SKM-1 (cell line): ENCODE results near the gene OSBPL1A.
A peak's percentile ranks its signal among the peaks of the same experiment; 100 is the strongest.
"Not testable (repeated sequence)": the region's sequence is repeated elsewhere in the genome, so short reads cannot be mapped to it uniquely, and the experiment has no call there.

Experiments
- DNase-seq: peaks from one replicate; lab custom pipeline; 2025; ENCODE audit not compliant: unreplicated experiment; lab: John Stamatoyannopoulos, UW

The OSBPL1A gene

GRCh38 chr18:24398540-24398939 lies 916 bp upstream of the OSBPL1A start:
- DNase-seq, result no peak

DNA sequence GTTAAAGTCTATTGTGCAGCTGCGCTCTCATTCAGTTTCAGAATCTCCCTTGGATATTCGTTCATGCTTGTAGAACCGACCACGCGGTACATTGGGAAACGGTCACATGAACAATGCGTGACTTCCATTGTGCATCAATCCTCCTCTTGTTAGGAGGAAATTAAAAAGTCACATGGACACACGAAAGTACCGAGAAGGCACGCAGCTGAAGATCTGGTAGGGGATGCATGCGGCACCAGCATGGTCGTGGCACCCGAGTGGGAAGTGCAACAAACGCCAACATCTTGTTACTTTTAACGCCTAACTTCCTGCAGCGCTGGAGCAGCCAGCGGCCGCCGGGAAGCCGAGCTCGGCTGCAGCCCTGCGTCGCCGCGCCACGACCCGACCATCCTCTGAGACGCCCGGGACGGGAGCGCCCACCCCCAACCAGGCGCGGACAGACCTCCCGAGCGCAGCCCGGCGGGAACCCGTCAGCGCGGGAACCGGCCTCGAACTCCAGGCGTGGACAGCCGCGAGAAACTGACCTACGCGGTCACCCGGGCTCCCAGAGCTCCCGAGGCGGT lies 412 bp downstream of the OSBPL1A start:
- DNase-seq, result peak; percentile 36

DNA sequence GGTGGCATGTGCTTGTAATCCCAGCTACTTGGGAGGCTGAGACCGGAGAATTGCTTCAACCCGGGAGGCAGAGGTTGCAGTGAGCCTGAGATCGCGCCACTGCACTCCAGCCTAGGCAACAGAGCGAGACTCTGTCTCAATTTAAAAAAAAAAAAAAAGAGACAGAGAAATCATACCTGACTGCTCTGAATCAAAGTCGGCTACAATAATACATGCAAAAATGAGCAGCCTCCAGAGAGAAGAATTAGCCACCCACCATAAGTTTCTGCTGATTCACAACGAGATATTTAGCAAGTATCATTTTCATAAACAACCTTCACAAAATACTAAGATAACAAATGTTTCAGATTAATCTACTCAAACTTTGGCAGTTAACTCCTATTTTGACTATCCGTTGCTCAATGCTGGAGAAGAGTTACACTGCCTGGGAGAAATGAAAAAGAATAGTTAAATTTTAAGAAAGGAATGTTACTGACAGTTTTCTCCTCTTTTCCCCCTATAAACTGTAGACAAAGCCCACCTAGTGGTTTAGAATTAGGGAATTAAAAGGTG lies 1.5 kb downstream of the OSBPL1A start:
- DNase-seq, result no peak

DNA sequence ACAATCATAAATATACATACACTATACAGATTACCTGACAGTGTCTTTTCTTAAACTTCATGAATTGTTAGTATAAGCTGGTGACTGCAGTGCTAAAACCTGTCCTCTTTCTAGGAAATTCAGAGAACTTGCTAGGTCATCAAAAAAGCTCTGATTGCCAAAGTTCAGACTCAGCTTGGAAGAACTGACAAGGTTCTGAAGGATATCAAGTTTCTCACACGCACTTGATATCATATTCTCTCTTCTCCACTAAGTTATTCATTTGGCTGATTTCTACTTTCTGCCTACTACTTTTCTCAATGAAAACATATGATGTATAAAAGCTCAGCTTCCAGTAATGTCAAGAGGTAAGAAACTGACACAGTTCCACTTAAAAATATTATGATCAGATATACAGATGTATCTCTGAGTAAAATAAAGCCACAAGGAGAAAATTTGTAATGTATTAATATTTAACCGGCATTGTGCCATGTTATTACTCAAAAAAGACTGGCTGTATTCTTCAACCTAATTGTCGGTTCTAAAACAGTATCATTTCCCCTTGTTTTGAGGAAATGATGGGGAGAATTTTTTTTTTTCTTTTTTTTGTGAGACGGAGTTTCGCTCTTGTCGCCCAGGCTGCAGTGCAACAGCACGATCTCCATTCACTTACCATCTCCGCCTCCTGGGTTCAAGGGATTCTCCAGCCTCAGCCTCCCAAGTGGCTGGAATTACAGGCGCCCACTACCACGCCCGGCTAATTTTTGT lies 2.4 kb downstream of the OSBPL1A start:
- DNase-seq, result no peak

- no peak for DNase-seq
Measured at GRCh38 chr18:24388957-24389356, 8.7 kb downstream of the OSBPL1A start.

DNA sequence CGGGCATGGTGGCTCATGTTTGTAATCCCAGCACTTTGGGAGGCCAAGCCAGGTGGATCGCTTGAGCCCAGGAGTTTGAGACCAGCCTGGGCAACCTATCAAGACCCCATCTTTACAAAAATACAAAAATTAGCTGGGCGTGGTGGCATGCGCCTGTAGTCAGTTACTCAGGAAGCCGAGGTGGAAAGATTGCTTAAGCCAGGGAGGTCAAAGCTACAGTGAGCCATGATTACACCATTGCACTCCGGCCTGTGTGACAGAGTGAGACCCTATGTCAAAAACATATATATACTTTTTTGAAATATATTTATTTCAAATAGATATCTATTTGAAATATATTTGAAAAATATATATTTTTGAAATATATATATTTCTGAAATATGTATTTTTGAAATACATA lies 10.9 kb downstream of the OSBPL1A start:
- DNase-seq, result peak; percentile 8

- DNase-seq, result no peak
Measured at GRCh38 chr18:24381126-24381525, 16.5 kb downstream of the OSBPL1A start.

GRCh38 chr18:24380163-24380747 lies 17.4 kb downstream of the OSBPL1A start:
- no peak for DNase-seq

- DNase-seq, result no peak
Measured at GRCh38 chr18:24378598-24378997, 19.0 kb downstream of the OSBPL1A start.

DNA sequence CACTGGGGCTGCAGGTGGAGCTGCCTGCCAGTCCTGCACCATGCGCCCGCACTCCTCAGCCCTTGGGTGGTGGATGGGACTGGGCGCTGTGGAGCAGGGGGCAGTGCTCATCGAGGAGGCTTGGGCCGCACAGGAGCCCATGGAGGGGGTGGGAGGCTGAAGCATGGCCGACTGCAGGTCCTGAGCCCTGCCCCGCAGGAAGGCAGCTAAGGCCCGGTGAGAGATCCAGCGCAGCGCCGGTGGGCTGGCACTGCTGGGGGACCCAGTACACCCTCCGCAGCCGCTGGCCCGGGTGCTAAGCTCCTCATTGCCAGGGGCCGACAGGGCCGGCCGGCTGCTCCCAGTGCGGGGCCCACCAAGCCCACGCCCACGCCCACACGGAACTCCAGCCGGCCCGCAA lies 21.1 kb downstream of the OSBPL1A start:
- DNase-seq, result not testable (repeated sequence)

- no peak for DNase-seq
Measured at GRCh38 chr18:24373328-24373727, 24.3 kb downstream of the OSBPL1A start.

GRCh38 chr18:24372279-24372872 lies 25.2 kb downstream of the OSBPL1A start:
- no peak for DNase-seq

DNA sequence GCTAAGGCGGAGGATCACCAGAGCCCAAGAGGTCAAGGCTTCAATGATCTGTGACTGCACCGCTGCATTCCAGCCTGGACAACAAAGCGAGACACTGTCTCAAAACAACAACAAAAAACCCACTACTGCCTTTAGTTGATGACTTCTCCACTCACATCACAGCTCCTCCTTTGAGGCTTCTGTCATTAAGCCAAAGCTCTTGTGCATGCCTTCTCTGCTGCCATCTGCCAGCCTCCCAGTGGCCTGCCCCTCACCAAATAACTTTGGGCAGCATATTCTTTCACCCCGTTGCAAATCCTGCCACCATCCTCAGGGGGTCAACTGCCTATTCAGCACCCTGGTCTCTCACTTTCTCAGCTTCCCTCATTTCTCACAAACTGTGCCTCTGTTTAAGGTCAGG lies 27.5 kb downstream of the OSBPL1A start:
- no peak for DNase-seq

DNA sequence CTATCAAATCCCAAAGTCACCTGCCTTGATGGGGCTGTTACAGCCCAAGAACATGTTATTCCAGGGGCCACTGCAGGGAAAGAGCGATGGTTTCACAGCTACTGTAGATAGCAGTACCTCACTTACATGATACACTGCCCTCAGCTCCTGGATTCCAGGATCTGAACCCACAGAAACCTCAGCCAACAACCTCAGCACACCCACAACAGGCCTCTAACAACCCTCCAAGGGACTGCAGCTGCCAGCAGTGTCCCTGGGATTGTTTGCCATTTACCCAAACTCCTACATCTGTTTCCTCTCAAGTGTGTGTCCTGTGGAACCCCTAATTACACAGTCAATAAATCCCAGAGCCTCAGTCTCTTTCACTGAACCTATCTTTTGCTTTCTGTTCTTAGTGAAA lies 28.2 kb downstream of the OSBPL1A start:
- DNase-seq, result no peak

DNA sequence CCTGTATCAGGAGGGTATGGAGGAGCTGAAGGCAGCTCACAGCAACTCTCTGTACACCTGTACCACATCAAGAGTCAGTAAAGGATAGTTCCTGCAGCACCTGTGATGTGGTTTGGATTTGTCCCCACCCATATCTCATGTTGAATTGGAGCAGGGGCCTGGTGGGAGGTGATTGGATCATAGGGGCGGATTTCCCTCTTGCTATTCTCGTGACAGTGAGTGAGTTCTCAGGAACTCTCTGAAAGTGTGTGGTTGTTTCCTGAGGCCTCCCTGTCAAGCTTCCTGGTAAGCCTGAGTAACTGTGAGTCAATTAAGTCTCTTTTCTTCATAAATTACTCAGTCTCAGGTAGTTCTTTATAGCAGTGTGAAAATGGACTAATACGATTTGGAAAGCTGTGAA lies 28.9 kb downstream of the OSBPL1A start:
- no peak for DNase-seq

DNA sequence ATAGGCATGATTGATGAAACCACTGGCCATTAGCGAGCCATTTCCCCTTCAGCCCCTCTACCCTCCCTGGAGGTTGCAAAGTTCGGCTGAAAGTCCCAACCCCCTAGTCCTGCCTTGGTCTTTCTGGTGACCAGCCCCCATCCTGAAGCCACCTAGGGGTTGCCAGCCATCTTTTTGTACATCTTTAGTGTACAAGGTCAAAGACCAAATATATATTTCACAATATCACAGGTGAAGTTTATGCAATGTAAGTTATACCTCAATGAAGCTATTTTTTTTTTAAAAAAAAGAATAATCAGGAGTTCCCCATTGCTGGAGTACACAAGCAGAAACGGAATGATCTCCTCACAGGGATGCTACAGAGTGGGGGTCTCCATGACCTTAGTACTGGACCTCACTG lies 31.3 kb downstream of the OSBPL1A start:
- DNase-seq, result no peak

DNA sequence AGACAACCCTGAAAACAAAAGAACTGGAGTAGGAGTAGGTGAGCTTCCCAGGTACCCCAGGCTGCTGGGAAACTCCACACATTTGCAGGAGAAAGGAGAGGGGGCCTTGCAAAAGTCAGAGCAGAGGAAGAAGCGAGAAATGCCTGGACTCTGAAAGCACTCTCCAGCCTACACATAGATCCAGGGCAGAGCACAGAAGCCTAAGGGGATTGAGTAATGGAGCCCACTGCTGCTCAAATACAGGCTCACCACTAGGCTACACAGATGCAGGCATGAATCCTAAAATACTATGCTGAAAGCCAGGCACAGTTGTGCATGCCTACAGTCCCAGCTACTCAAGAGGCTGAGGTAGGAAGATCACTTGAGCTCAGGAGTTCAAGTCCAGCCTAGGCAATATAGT lies 33.4 kb downstream of the OSBPL1A start:
- DNase-seq, result no peak

DNA sequence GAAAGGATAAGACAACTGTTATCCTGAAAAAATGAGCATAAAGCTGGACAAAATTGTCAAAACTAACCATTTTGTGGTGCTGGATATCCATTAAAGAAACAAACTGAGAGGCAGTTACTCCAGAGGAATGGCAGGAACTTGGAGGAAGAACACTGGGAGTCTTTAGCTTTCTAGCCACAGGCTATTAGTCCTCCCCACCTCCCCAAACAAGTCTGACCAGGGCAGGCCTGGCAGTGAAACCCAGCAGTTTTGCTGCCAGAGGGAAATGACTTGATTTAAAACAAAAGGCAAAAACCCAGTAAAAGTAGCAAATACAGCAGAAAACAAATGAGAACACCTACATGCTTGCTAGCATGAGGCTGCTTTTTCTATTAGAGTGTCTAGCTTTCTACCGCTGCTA lies 34.9 kb downstream of the OSBPL1A start:
- no peak for DNase-seq

GRCh38 chr18:24359787-24360530 lies 37.7 kb downstream of the OSBPL1A start:
- peak; percentile 30 for DNase-seq

DNA sequence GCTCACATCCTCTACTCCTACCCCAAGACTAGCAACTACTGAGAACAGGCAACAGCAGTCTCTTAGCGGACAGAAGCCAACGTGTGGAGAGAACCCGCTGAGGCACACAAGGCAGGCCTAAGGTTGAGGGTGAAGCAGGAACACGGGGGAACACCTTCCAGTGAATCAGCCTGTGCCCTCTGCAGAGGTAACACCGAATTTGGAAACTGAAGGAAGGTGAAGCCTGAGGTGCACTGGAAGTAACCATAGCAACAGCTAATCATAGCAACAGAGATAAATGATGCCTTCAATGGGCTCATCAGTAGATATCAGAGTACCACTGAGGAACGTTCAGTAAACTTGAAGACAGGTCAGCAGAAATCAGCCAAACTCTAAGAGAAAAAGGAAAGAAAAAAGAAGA lies 43.3 kb downstream of the OSBPL1A start:
- DNase-seq, result no peak

DNA sequence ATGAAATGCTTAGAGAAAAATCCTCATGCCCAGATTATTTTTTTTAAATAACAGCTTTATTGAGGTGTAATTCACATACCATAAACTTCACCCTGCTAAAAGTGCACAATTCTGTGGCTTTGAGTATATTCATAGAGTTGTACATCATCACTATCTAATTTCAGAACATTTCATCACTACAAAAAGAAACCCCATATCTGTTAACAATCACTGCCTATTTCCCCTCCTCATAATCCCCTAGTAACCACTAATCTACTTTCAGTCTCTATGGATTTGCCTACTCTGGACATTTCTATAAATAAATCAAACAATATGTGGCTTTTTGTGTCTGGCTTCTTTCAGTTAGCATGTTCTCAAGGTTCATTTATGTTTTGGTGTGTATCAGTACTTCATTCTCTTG lies 51.4 kb downstream of the OSBPL1A start:
- no peak for DNase-seq
